Gastrocnemius medialis (tissue), 4 donors: ENCODE measurements around the gene DPYSL4.

ENCODE experiments used
- CTCF ChIP-seq, 5 experiments: fragments of 450-650 bp in 3 of 5; fragments of 200-600 bp in 2 of 5; sonication (generic) in 2 of 5; IDR thresholded peaks in 4 of 5; conservative IDR thresholded peaks in 1 of 5; 1 replicate in 4 of 5; 2 replicates in 1 of 5; pipeline ENCODE4 v1.5.1; 2016 to 2019; ENCODE audit warnings: antibody characterized with exemption in 5 of 5, mild to moderate bottlenecking in 3 of 5, moderate library complexity in 3 of 5
- POLR2A ChIP-seq, 2 donors: fragments of 450-650 bp; IDR thresholded peaks; one replicate each; pipeline ENCODE4 v1.6.1; 2017; ENCODE audit warnings: antibody characterized with exemption in 2 of 2, mild to moderate bottlenecking in 2 of 2, moderate library complexity in 2 of 2

DNA sequence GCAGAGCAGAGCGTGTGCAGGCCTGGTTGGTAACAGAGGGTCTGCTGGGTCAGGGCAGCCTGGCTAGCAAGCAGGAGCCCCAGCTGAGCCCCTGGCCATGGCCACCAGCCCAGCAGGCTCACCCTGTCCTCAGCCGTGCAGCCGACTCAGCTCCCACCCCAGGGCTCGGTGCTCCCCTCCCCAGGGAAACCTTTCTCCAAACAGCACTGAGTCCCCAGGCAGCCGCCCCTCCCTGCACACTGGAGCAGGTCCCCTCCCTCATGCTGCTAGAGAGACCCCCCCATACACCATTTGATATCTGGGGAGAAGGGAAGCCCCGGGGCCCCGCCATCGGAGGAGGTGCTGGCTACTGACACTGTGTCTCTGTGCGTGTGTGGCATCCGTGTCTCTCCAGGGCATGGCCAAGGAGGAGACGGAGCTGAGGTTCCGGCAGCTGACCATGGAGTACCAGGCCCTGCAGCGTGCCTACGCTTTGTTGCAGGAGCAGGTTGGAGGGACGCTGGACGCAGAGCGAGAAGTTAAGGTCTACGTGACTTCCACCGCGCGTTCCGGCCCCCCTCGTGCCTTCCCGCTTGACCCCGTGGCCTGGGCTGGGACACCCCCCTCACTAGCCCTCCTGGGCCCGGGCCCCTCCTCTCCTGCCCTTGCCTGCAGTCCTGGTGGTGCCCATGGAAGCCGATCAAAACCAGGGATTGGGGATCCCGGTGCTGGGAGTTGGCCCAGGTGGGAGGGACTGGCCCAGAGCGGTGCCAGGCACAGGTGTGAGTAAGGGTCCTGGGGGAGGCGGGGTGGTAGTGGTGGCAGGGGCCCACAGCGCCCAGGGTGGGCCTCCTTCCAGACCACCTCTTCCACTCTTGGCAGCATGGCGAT lies 45.0 kb upstream of the DPYSL4 start:
- TF ChIP-seq POLR2A (IDR thresholded peaks at IDR 0.05) (no peak), CTCF (IDR thresholded peaks at IDR 0.05 in 4 of 5, conservative IDR thresholded peaks at IDR 0.05 in 1 of 5) (no peak)
